IMR-90 (cell line): Measurements from ENCODE around the gene MEGF6. TPM values are rescaled to one million over a fixed set of nuclear protein-coding genes. Genes with fewer than 3 reads are reported as not detected.

ENCODE experiments used
- ATAC-seq: fragments of 200-7000 bp; cut with Tn5 transposase; 2 replicates; pipeline ENCODE4 v1.9.1; 2020; ENCODE audit warnings: low read depth, mild to moderate bottlenecking, moderate library complexity
- BruUV-seq: library from RNA; stranded (reverse); fragments of 400-500 nt; replicated peaks from 2 replicates; lab custom pipeline; 2021; lab: Mats Ljungman, UMichigan
- CTCF ChIA-PET: fragments of 300-600 bp; formaldehyde crosslinking; extraction: SDS; loops from one replicate; lab custom pipeline; 2021; ENCODE audit warnings: antibody characterized with exemption; lab: Yijun Ruan, JAX
- POLR2A ChIA-PET: fragments of 300-600 bp; sonication (Branson Sonifier 250); formaldehyde crosslinking; loops from one replicate; lab custom pipeline; 2022; ENCODE audit warnings: antibody characterized with exemption; ENCODE audit not compliant: unreplicated experiment; lab: Charles Lee
- DNase-seq: peaks from one replicate; pipeline ENCODE4 v3.0.0; 2013
- H2AFZ ChIP-seq: replicated peaks from 2 replicates; pipeline ENCODE3; 2013; ENCODE audit warnings: low read length, mild to moderate bottlenecking; ENCODE audit not compliant: poor library complexity
- H2AK5ac ChIP-seq: 2 replicates; pipeline ENCODE4 v1.6.1; 2013; ENCODE audit warnings: low read depth, low read length, inconsistent platforms
- H2AK9ac ChIP-seq: replicated peaks from 2 replicates; pipeline ENCODE3; 2013; ENCODE audit warnings: mild to moderate bottlenecking, low read depth, low read length, moderate library complexity; ENCODE audit not compliant: poor library complexity
- H2BK120ac ChIP-seq: 2 replicates; pipeline ENCODE4 v1.6.1; 2013; ENCODE audit warnings: low read depth, low read length, inconsistent platforms
- H2BK15ac ChIP-seq: 3 replicates; pipeline ENCODE4 v1.6.1; 2013; ENCODE audit warnings: low read depth, low read length, inconsistent platforms
- H2BK20ac ChIP-seq: 2 replicates; pipeline ENCODE4 v1.6.1; 2013; ENCODE audit warnings: low read depth, mild to moderate bottlenecking, inconsistent platforms, low read length, moderate library complexity
- H2BK5ac ChIP-seq: 2 replicates; pipeline ENCODE4 v1.6.1; 2013; ENCODE audit warnings: mild to moderate bottlenecking, low read depth, low read length, inconsistent platforms; ENCODE audit not compliant: poor library complexity, severe bottlenecking
- H3K14ac ChIP-seq: replicated peaks from 2 replicates; pipeline ENCODE4 v1.6.1; 2013; ENCODE audit warnings: low read depth, low read length, inconsistent platforms
- H3K18ac ChIP-seq: 2 replicates; pipeline ENCODE4 v1.6.1; 2013; ENCODE audit warnings: low read depth, low read length, control low read depth
- H3K23ac ChIP-seq: 2 replicates; pipeline ENCODE4 v1.6.1; 2013; ENCODE audit warnings: low read depth, low read length, inconsistent platforms
- H3K27ac ChIP-seq: 2 replicates; pipeline ENCODE4 v1.5.1; 2013; ENCODE audit warnings: mild to moderate bottlenecking, control low read depth, low read length; ENCODE audit not compliant: insufficient read depth
- H3K27me3 ChIP-seq: 2 replicates; pipeline ENCODE4 v1.6.1; 2013; ENCODE audit warnings: low read length; ENCODE audit not compliant: control insufficient read depth, insufficient read depth
- H3K36me3 ChIP-seq: 2 replicates; pipeline ENCODE4 v1.6.1; 2013; ENCODE audit warnings: low read length, mixed read lengths; ENCODE audit not compliant: control insufficient read depth, insufficient read depth
- H3K4ac ChIP-seq: 2 replicates; pipeline ENCODE4 v1.6.1; 2013; ENCODE audit warnings: low read depth, low read length, inconsistent platforms
- H3K4me1 ChIP-seq: 2 replicates; pipeline ENCODE4 v1.6.1; 2013; ENCODE audit warnings: low read length, mixed read lengths; ENCODE audit not compliant: control insufficient read depth, insufficient read depth
- H3K4me2 ChIP-seq: 2 replicates; pipeline ENCODE4 v1.6.1; 2013; ENCODE audit warnings: low read depth, mild to moderate bottlenecking, control low read depth, low read length, moderate library complexity
- H3K4me3 ChIP-seq: 2 replicates; pipeline ENCODE4 v1.5.1; 2013; ENCODE audit warnings: low read depth, mild to moderate bottlenecking, control low read depth, low read length, moderate library complexity; ENCODE audit not compliant: insufficient read depth
- H3K56ac ChIP-seq: 2 replicates; pipeline ENCODE4 v1.6.1; 2013; ENCODE audit warnings: low read length, inconsistent platforms; ENCODE audit not compliant: insufficient read depth; ENCODE audit errors: extremely low read depth
- H3K79me1 ChIP-seq, 2 experiments: 2 replicates each; pipeline ENCODE4 v1.6.1; 2013; ENCODE audit warnings: low read length in 2 of 2, inconsistent platforms in 1 of 2, low read depth in 1 of 2
- H3K9ac ChIP-seq: 2 replicates; pipeline ENCODE4 v1.6.1; 2013; ENCODE audit warnings: low read depth, low read length, control low read depth
- H3K9me1 ChIP-seq: 2 replicates; pipeline ENCODE4 v1.6.1; 2013; ENCODE audit warnings: low read length, inconsistent platforms; ENCODE audit not compliant: insufficient read depth
- H3K9me3 ChIP-seq: 2 replicates; pipeline ENCODE4 v1.6.1; 2013; ENCODE audit warnings: low read length; ENCODE audit not compliant: control insufficient read depth, insufficient read depth
- H4K20me1 ChIP-seq: 2 replicates; pipeline ENCODE4 v1.6.1; 2013; ENCODE audit warnings: low read length, inconsistent platforms; ENCODE audit not compliant: insufficient read depth
- H4K5ac ChIP-seq: 2 replicates; pipeline ENCODE4 v1.6.1; 2013; ENCODE audit warnings: mild to moderate bottlenecking, low read depth, low read length, control low read depth
- H4K8ac ChIP-seq, 2 experiments: 2 replicates each; pipeline ENCODE4 v1.6.1; 2013; ENCODE audit warnings: low read depth in 2 of 2, low read length in 2 of 2, control low read depth in 1 of 2, inconsistent platforms in 1 of 2
- H4K91ac ChIP-seq: 2 replicates; pipeline ENCODE4 v1.6.1; 2013; ENCODE audit warnings: low read depth, low read length, inconsistent platforms; ENCODE audit not compliant: insufficient read depth
- BHLHE40 ChIP-seq: fragments of 150-350 bp; IDR thresholded peaks from 2 replicates; pipeline ENCODE4 v1.6.1; 2016; ENCODE audit warnings: mild to moderate bottlenecking, low read depth, low read length
- CEBPB ChIP-seq: IDR thresholded peaks from 2 replicates; pipeline ENCODE4 v1.6.1; 2012; ENCODE audit warnings: low read depth, low read length, improper control_type of control experiment
- CHD1 ChIP-seq: IDR thresholded peaks from 2 replicates; pipeline ENCODE4 v1.6.1; 2012; ENCODE audit warnings: low read depth, low read length, improper control_type of control experiment
- CTCF ChIP-seq: conservative IDR thresholded peaks from 2 replicates; pipeline ENCODE4 v1.5.1; 2012; ENCODE audit warnings: mild to moderate bottlenecking, low read depth, low read length, improper control_type of control experiment
- ELK1 ChIP-seq: fragments of 150-350 bp; IDR thresholded peaks from 2 replicates; pipeline ENCODE4 v1.6.1; 2016; ENCODE audit warnings: low read depth, mild to moderate bottlenecking, low read length, moderate library complexity, borderline replicate concordance
- MAFK ChIP-seq: IDR thresholded peaks from 2 replicates; pipeline ENCODE4 v1.6.1; 2012; ENCODE audit warnings: low read depth, low read length, improper control_type of control experiment
- MXI1 ChIP-seq: IDR thresholded peaks from 2 replicates; pipeline ENCODE4 v1.6.1; 2012; ENCODE audit warnings: low read depth, mild to moderate bottlenecking, low read length, moderate library complexity, borderline replicate concordance
- NFE2L2 ChIP-seq: fragments of 150-350 bp; IDR thresholded peaks from 2 replicates; pipeline ENCODE4 v1.6.1; 2016; ENCODE audit warnings: low read depth, mild to moderate bottlenecking, low read length
- POLR2A ChIP-seq: IDR thresholded peaks from 2 replicates; pipeline ENCODE4 v1.6.1; 2012; ENCODE audit warnings: mild to moderate bottlenecking, low read depth, low read length
- RAD21 ChIP-seq: IDR thresholded peaks from 2 replicates; pipeline ENCODE4 v1.6.1; 2012; ENCODE audit warnings: low read length, improper control_type of control experiment
- RCOR1 ChIP-seq: IDR thresholded peaks from 2 replicates; pipeline ENCODE4 v1.6.1; 2012; ENCODE audit warnings: mild to moderate bottlenecking, low read length, improper control_type of control experiment; ENCODE audit not compliant: insufficient replicate concordance
- RFX5 ChIP-seq: IDR thresholded peaks from 2 replicates; pipeline ENCODE4 v1.8.0; 2012; ENCODE audit warnings: low read depth, mild to moderate bottlenecking, low read length, moderate library complexity
- SMC3 ChIP-seq: fragments of 150-350 bp; IDR thresholded peaks from 2 replicates; pipeline ENCODE4 v1.6.1; 2016; ENCODE audit warnings: low read depth, mild to moderate bottlenecking, antibody characterized with exemption, low read length, moderate library complexity
- USF2 ChIP-seq: fragments of 150-350 bp; IDR thresholded peaks from 2 replicates; pipeline ENCODE4 v1.6.1; 2017; ENCODE audit warnings: mild to moderate bottlenecking, antibody characterized with exemption, low read length, low read depth
- WGBS, 2 experiments: methylation state at CpG; one replicate each; pipeline versions ENCODE4 v1.1.5 to v1.1.7; 2013; ENCODE audit warnings: missing lambda C conversion rate in 2 of 2; ENCODE audit not compliant: insufficient read length in 1 of 2; ENCODE audit errors: extremely low coverage in 2 of 2; 5-methylcytosine and 5-hydroxymethylcytosine counted together
- dilution Hi-C: fragments of 300-500 bp; cut with HindIII; formaldehyde crosslinking; loops from one replicate; pipeline ENCODE4 v1.14.3; 2018; ENCODE audit warnings: low sequenced_read_pairs; ENCODE audit not compliant: unreplicated experiment
- in situ Hi-C: fragments of 300-500 bp; cut with MboI; formaldehyde crosslinking; loops from 3 replicates; pipeline ENCODE4 v1.14.3; 2019; ENCODE audit warnings: low sequenced_read_pairs, inconsistent platforms, mixed read lengths
- intact Hi-C: fragments of 100-400 bp; cut with micrococcal nuclease; formaldehyde crosslinking; loops from 2 replicates; pipeline ENCODE4 v1.10.0; 2022
- polyA plus RNA-seq, 3 experiments: library from polyadenylated mRNA; depleted of rRNA; stranded (reverse); fragments of >200 nt; gene quantifications; 2 replicates each; pipeline ENCODE4 v1.2.3, GENCODE V29; 2012; ENCODE audit warnings: low replicate concordance in 1 of 3
- total RNA-seq: library from RNA; depleted of rRNA; stranded (reverse); fragments of >200 nt; gene quantifications from 2 replicates; pipeline ENCODE4 v1.2.3, GENCODE V29; 2012

The MEGF6 gene
- total and polyA plus RNA-seq, 2 of the 4 experiments (the other 2 are of a cell fraction), result 0.72 to 4.1 TPM

- Histone ChIP-seq H3K36me3 (no peaks in the 10 kb centered on the region), H2BK15ac (no peak overlapping the region), H3K14ac (no peak overlapping the region), H2BK20ac (no peak overlapping the region), H4K5ac (no peak overlapping the region), H4K8ac (no peak overlapping the region), H3K9me3 (no peaks in the 10 kb centered on the region), H2BK120ac (no peak overlapping the region), H3K4me2 (no peak overlapping the region), H3K56ac (no peak overlapping the region), H3K9ac (no peak overlapping the region), H2AK5ac (no peak overlapping the region), H2AFZ (peak overlapping the region; percentile 51), H4K20me1 (no peaks in the 10 kb centered on the region; the same call in 1 of the 2 replicates), H2BK5ac (no peak overlapping the region), H4K91ac (no peak overlapping the region), H3K4me3 (no peak overlapping the region), H3K4ac (no peak overlapping the region), H3K79me1 (no peaks in the 10 kb centered on the region), H3K4me1 (peaks cover 11% of the 10 kb centered on the region), H3K27ac (no peak overlapping the region), H2AK9ac (no peak overlapping the region), H3K23ac (no peak overlapping the region), H3K27me3 (peaks cover 3% of the 10 kb centered on the region), H3K9me1 (peaks cover 3% of the 10 kb centered on the region; the same call in 1 of the 2 replicates), H3K18ac (no peak overlapping the region)
- ChIA-PET CTCF (no interaction called here), POLR2A (no interaction called here)
- dilution Hi-C loops, result no loop called here
- WGBS, 2 experiments, result 93% methylated on average over 8 of the region's 17 CpGs; no CpG with 5 or more reads in 1 of the 2 experiments
- TF ChIP-seq MXI1, result no peak
- no peak for TF ChIP-seq NFE2L2
- no peak for TF ChIP-seq USF2
- no peak for TF ChIP-seq SMC3
- no peak for TF ChIP-seq CEBPB
- TF ChIP-seq BHLHE40, result no peak
- TF ChIP-seq ELK1, result no peak
- TF ChIP-seq CTCF, result no peak
- TF ChIP-seq POLR2A, result no peak
- no peak for TF ChIP-seq RAD21
- TF ChIP-seq CHD1, result no peak
- TF ChIP-seq MAFK, result no peak
- no peak for TF ChIP-seq RCOR1
- no peak for TF ChIP-seq RFX5
- no TSS peak for BruUV-seq
- intact Hi-C loops, result no loop called here
- ATAC-seq (no peak), DNase-seq (no peak)
- in situ Hi-C loops, result no loop called here
Measured at GRCh38 chr1:3469849-3470649, 141.3 kb downstream of the MEGF6 start.
